Measurements from ENCODE around the gene SPACA4.

Gene SPACA4

DNA sequence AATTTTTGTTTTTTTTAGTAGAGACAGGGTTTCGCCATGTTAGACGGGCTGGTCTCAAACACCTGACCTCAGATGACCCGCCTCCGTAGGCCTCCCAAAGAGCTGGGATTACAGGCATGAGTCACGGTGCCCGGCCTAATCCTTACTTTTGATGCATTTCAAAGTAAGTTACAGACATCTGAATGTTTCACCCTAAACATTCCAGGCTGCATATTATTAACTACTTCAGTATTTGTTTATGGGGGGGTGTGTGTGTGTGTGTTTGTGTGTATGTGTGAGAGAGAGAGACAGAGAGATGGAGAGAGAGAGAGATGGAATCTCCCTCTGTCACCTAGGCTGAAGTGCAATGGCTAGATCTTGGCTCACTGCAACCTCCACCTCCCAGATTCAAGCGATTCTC lies 41.5 kb upstream of the SPACA4 start:
- Histone ChIP-seq H3K27ac (0 out of 2 replicates have a peak overlapping the region, but pooled peaks have one; percentile 12), H3K36me3 (no peaks in the 10 kb centered on the region), H3K9me3 (ENCODE audit: severe bottlenecking) (no peaks in the 10 kb centered on the region), H3K4me3 (ENCODE audit: low read depth, low read length) (no peak overlapping the region), H3K27me3 (ENCODE audit: insufficient read depth, low read depth, severe bottlenecking) (no peaks in the 10 kb centered on the region)
- peak; percentile 78 for DNase-seq
- TF ChIP-seq, protein P1, sequence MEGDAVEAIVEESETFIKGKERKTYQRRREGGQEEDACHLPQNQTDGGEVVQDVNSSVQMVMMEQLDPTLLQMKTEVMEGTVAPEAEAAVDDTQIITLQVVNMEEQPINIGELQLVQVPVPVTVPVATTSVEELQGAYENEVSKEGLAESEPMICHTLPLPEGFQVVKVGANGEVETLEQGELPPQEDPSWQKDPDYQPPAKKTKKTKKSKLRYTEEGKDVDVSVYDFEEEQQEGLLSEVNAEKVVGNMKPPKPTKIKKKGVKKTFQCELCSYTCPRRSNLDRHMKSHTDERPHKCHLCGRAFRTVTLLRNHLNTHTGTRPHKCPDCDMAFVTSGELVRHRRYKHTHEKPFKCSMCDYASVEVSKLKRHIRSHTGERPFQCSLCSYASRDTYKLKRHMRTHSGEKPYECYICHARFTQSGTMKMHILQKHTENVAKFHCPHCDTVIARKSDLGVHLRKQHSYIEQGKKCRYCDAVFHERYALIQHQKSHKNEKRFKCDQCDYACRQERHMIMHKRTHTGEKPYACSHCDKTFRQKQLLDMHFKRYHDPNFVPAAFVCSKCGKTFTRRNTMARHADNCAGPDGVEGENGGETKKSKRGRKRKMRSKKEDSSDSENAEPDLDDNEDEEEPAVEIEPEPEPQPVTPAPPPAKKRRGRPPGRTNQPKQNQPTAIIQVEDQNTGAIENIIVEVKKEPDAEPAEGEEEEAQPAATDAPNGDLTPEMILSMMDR (IDR thresholded peaks at IDR 0.05; ENCODE audit: low read depth, low read length): no peak

DNA sequence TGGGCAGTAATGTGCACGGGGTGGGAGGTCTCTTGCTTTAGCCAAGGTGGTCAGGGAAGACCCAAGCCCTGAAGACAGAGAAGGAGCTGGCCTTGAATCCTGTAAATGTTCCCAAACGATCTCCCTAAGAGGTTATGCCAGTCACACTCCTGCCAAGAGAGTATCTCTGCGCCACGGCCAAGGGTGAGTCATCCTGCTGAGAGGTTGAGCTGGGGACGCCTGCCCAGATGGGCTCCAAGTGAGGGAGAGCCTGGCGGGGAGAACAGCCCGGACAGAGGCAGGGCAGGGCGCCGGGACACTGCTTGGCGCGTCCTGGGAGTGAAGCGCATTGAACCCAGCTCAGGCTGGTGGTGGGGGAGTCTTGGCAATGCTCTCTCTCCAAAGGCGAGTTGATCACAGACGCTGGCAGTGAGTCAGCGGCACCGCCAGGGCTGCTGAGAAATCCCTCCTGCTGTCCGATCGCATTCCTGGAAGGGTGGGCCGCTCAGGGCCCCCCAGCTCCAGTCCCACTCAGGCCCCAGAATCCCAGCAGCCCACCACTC lies 38.1 kb upstream of the SPACA4 start:
- TF ChIP-seq, protein P1 (IDR thresholded peaks at IDR 0.05; ENCODE audit: low read depth, low read length): no peak
- no peaks in the 10 kb centered on the region for H3K9me3 ChIP-seq (ENCODE audit: severe bottlenecking)
- peak overlapping the region; percentile 51 for H3K27ac ChIP-seq
- no peaks in the 10 kb centered on the region for H3K27me3 ChIP-seq (ENCODE audit: insufficient read depth, low read depth, severe bottlenecking)
- DNase-seq: peak; percentile 69
- H3K4me3 ChIP-seq (ENCODE audit: low read depth, low read length): no peak overlapping the region
- H3K36me3 ChIP-seq: no peaks in the 10 kb centered on the region

DNA sequence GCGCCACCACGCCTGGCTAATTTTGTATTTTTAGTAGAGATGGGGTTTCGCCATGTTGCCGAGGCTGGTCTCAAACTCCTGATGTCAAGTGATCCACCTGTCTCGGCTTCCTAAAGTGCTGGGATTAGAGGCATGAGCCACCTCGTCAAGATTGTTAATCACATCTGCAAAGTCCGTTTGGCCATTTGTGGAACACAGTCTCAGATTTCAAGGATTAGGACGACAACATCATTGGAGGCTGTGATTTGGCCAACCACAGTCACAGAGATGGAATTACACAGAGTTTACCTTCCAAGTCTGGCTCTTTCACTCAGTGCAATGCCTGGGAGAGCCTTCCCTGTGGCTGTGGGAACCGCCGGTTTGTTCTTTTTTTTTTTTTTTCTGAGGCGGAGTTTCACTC lies 36.7 kb upstream of the SPACA4 start:
- Histone ChIP-seq H3K9me3 (ENCODE audit: severe bottlenecking) (no peaks in the 10 kb centered on the region), H3K4me3 (ENCODE audit: low read depth, low read length) (no peak overlapping the region), H3K27ac (peak overlapping the region; percentile 40), H3K27me3 (ENCODE audit: insufficient read depth, low read depth, severe bottlenecking) (no peaks in the 10 kb centered on the region), H3K36me3 (no peaks in the 10 kb centered on the region)
- DNase-seq: peak; percentile 85
- TF ChIP-seq, protein P1 (IDR thresholded peaks at IDR 0.05; ENCODE audit: low read depth, low read length): no peak

DNA sequence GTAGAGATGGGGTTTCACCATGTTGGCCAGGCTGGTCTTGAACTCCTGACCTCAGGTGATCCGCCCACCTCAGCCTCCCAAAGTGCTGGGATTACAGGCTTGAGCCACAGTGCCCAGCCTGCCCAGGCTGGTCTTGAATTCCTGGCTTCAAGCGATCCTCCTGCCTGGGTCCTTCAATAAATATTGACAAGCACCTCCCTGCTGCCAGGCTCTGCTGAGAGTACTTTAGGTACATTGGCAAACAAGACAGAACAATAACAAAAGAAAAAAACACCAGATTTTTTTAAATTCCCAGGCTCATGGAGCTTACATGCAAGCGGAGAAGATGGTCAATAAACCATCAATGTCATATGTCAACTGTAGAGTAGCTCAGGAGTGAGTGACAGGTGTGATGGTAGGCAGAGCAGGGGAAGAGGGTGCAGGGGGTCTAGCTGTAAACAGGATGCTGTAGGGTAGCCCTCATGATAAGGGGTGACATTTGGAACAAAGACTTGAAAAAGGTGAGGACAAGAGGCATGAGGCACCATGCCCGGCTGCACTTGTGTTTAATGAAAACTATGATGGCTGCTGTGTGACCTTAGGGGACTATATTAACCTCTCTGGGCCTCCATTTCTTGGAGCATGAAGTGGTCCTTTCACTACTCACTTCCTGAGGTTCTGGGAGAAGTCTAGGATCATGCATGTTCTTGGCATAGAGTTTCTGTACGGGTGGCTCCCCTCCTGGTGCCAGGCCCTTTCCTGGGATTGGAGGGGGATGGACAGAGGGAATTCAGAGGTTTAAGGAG lies 35.0 kb upstream of the SPACA4 start:
- no peak for DNase-seq
- no peaks in the 10 kb centered on the region for H3K36me3 ChIP-seq
- no peaks in the 10 kb centered on the region for H3K27me3 ChIP-seq (ENCODE audit: insufficient read depth, low read depth, severe bottlenecking)
- TF ChIP-seq, protein P1 (IDR thresholded peaks at IDR 0.05; ENCODE audit: low read depth, low read length): no peak
- H3K27ac ChIP-seq: no peak overlapping the region
- no peaks in the 10 kb centered on the region for H3K9me3 ChIP-seq (ENCODE audit: severe bottlenecking)
- no peak overlapping the region for H3K4me3 ChIP-seq (ENCODE audit: low read depth, low read length)

DNA sequence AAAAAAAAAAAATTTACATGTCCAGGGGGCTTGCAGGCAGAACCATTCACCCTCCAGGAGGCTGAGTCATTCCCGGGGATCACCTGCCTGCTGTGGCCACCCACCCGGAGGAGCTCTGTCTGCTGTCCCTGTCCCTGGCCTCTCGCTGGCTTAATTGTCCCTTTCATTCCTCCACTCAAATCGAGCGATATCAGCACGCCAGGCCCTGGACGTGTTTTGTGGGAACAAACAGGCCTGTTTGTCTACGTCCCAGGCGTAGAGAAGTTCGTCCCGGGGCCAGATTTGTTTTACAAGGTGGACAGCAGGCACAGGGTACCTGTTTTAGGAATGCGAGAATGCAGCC lies 33.4 kb upstream of the SPACA4 start:
- Histone ChIP-seq H3K27me3 (ENCODE audit: insufficient read depth, low read depth, severe bottlenecking) (no peaks in the 10 kb centered on the region), H3K9me3 (ENCODE audit: severe bottlenecking) (no peaks in the 10 kb centered on the region), H3K4me3 (ENCODE audit: low read depth, low read length) (no peak overlapping the region), H3K36me3 (no peaks in the 10 kb centered on the region), H3K27ac (no peak overlapping the region)
- TF ChIP-seq, protein P1 (IDR thresholded peaks at IDR 0.05; ENCODE audit: low read depth, low read length): no peak
- DNase-seq: no peak
